OCI-LY3 (cell line): ENCODE results near the gene ANTXR2.

Experiments used
- H2AFZ ChIP-seq: fragments of 200-600, 300-600 bp; shearing (Covaris generic); 2 replicates; pipeline ENCODE4 v1.6.0; 2014; ENCODE audit warnings: antibody characterized with exemption, low read depth, low read length
- H3K27ac ChIP-seq: fragments of 200-600, 300-600 bp; sonication (generic); 2 replicates; pipeline ENCODE4 v1.5.1; 2014; ENCODE audit warnings: mild to moderate bottlenecking, low read length, moderate library complexity, mixed read lengths
- H3K27me3 ChIP-seq: fragments of 200-600, 300-600 bp; sonication (generic); 2 replicates; pipeline ENCODE4 v1.6.1; 2014; ENCODE audit warnings: low read depth, low read length, mixed read lengths
- H3K36me3 ChIP-seq: fragments of 200-600, 300-600 bp; sonication (generic); replicated peaks from 2 replicates; pipeline ENCODE3; 2014; ENCODE audit warnings: low read depth, low read length, mixed read lengths
- H3K4me1 ChIP-seq: fragments of 300-600, 200-600 bp; sonication (generic); 2 replicates; pipeline ENCODE4 v1.6.1; 2014; ENCODE audit warnings: low read length, mixed read lengths
- H3K4me2 ChIP-seq: fragments of 200-600, 300-600 bp; sonication (generic); 2 replicates; pipeline ENCODE4 v1.6.1; 2014; ENCODE audit warnings: low read length, mixed read lengths
- H3K4me3 ChIP-seq: fragments of 300-600, 200-600 bp; sonication (generic); 2 replicates; pipeline ENCODE4 v1.5.1; 2014; ENCODE audit warnings: antibody characterized with exemption, mild to moderate bottlenecking, low read length, moderate library complexity
- H3K79me2 ChIP-seq: fragments of 300-600, 200-600 bp; shearing (Covaris generic); 2 replicates; pipeline ENCODE4 v1.6.1; 2014; ENCODE audit warnings: mild to moderate bottlenecking, low read length, mixed read lengths
- H3K9ac ChIP-seq: fragments of 300-600, 200-600 bp; shearing (Covaris generic); 2 replicates; pipeline ENCODE4 v1.6.0; 2014; ENCODE audit warnings: mild to moderate bottlenecking, low read length, moderate library complexity
- H3K9me3 ChIP-seq: fragments of 200-600, 300-600 bp; shearing (Covaris generic); 2 replicates; pipeline ENCODE4 v1.6.1; 2014; ENCODE audit warnings: low read length, mixed read lengths; ENCODE audit not compliant: insufficient read depth
- H4K20me1 ChIP-seq: fragments of 200-600, 300-600 bp; sonication (generic); 2 replicates; pipeline ENCODE4 v1.6.1; 2016; ENCODE audit warnings: low read length, mixed read lengths; ENCODE audit not compliant: insufficient read depth
- CTCF ChIP-seq: fragments of 200-600, 300-600 bp; sonication (generic); IDR thresholded peaks from 2 replicates; pipeline ENCODE4 v1.5.1; 2014; ENCODE audit warnings: antibody characterized with exemption, low read length, low read depth
- EZH2phosphoT487 ChIP-seq: fragments of 200-600 bp; shearing (Covaris generic); IDR thresholded peaks from 2 replicates; pipeline ENCODE4 v1.6.1; 2018; ENCODE audit warnings: antibody characterized with exemption, mixed run types, low read depth

Gene ANTXR2

GRCh38 chr4:80096175-80096850 is 23.3 kb upstream of the ANTXR2 start:
- TF ChIP-seq EZH2phosphoT487 (no peak), CTCF (no peak)
- no peak overlapping the region for H3K9ac ChIP-seq

DNA sequence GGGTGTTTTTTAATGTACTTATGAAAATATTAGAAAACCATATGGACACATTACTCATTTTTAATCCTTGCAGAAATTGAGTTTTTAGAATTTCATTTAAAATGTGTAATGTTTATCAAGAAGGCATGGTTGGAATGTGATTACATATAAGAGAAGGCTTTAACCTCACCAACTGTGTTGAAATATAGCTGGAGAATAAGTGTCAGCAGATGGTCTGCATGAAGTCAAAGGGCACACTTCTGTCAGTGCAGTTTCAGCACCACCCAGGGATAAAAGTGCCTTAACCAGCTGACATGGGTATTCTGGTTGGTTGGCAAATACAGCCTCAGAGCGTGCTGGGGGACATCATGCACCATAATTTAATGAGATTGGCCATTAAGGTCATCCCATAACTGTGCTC is 21.2 kb upstream of the ANTXR2 start:
- H3K4me3 ChIP-seq, result no peak overlapping the region
- no peak overlapping the region for H2AFZ ChIP-seq
- no peak overlapping the region for H3K9ac ChIP-seq
- no peak overlapping the region for H3K4me2 ChIP-seq
- no peaks in the 10 kb centered on the region for H3K79me2 ChIP-seq
- H4K20me1 ChIP-seq, result no peaks in the 10 kb centered on the region
- no peaks in the 10 kb centered on the region for H3K27me3 ChIP-seq
- H3K4me1 ChIP-seq, result no peaks in the 10 kb centered on the region
- no peaks in the 10 kb centered on the region for H3K36me3 ChIP-seq
- no peak overlapping the region for H3K27ac ChIP-seq
- H3K9me3 ChIP-seq, result no peaks in the 10 kb centered on the region
- TF ChIP-seq CTCF, result no peak
- no peak for TF ChIP-seq EZH2phosphoT487

More at GRCh38 chr4:80096175-80096850, 23.3 kb upstream of the ANTXR2 start:
- H3K27ac ChIP-seq, result no peak overlapping the region
- H4K20me1 ChIP-seq, result no peaks in the 10 kb centered on the region
- no peaks in the 10 kb centered on the region for H3K36me3 ChIP-seq
- no peaks in the 10 kb centered on the region for H3K27me3 ChIP-seq
- H3K4me3 ChIP-seq, result no peak overlapping the region
- no peak overlapping the region for H3K4me2 ChIP-seq
- no peaks in the 10 kb centered on the region for H3K9me3 ChIP-seq
- no peaks in the 10 kb centered on the region for H3K4me1 ChIP-seq
- no peak overlapping the region for H2AFZ ChIP-seq
- H3K79me2 ChIP-seq, result no peaks in the 10 kb centered on the region

- Histone ChIP-seq H3K4me3 (no peak overlapping the region), H3K9ac (no peak overlapping the region), H3K9me3 (no peaks in the 10 kb centered on the region), H2AFZ (no peak overlapping the region), H3K4me2 (no peak overlapping the region), H3K79me2 (no peaks in the 10 kb centered on the region), H3K4me1 (no peaks in the 10 kb centered on the region), H3K27me3 (no peaks in the 10 kb centered on the region), H4K20me1 (no peaks in the 10 kb centered on the region), H3K27ac (no peak overlapping the region), H3K36me3 (no peaks in the 10 kb centered on the region)
- TF ChIP-seq EZH2phosphoT487, result no peak
- no peak for TF ChIP-seq CTCF
Observed at GRCh38 chr4:80093563-80093962, 20.5 kb upstream of the ANTXR2 start.

DNA sequence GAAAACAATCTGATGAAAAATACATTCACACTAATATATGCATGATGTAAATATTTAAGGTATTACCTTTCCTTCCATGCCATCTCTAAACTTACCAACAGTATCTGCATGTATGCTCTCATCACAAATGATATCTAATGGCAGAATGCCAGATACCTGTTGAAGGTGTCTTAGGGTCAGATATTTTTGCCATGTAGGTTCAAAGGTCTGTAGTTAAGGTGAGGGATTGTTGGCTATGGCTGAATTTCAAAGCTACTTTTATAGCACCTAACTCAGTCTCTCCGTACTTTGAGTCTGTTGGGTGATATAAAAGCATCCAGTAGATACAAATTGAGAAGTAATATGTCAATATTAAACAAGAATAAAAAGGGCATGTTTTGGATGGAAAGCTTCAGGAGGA is 19.8 kb upstream of the ANTXR2 start:
- H3K9ac ChIP-seq, result no peak overlapping the region
- H3K79me2 ChIP-seq, result no peaks in the 10 kb centered on the region
- no peaks in the 10 kb centered on the region for H3K27me3 ChIP-seq
- no peaks in the 10 kb centered on the region for H3K36me3 ChIP-seq
- no peaks in the 10 kb centered on the region for H3K9me3 ChIP-seq
- no peak overlapping the region for H2AFZ ChIP-seq
- H3K4me3 ChIP-seq, result no peak overlapping the region
- TF ChIP-seq CTCF (no peak), EZH2phosphoT487 (no peak)
- H3K4me2 ChIP-seq, result no peak overlapping the region
- no peaks in the 10 kb centered on the region for H4K20me1 ChIP-seq
- H3K27ac ChIP-seq, result no peak overlapping the region
- H3K4me1 ChIP-seq, result no peaks in the 10 kb centered on the region
